Stimulated activated CD4-positive, alpha-beta T cell treated with anti-CD3 and anti-CD28 coated beads, Interleukin-12 subunit alpha, Interleukin-12 subunit beta, amount 100 ng/mL, for 48 hours (primary cell): Measurements from ENCODE around the gene CMKLR1.

Experiments used
- DNase-seq, 3 donors: peaks; one replicate each; pipeline ENCODE4 v3.0.0-alpha.2; 2020; ENCODE audit warnings: low read depth in 2 of 3, low spot score in 1 of 3

Gene CMKLR1

DNA sequence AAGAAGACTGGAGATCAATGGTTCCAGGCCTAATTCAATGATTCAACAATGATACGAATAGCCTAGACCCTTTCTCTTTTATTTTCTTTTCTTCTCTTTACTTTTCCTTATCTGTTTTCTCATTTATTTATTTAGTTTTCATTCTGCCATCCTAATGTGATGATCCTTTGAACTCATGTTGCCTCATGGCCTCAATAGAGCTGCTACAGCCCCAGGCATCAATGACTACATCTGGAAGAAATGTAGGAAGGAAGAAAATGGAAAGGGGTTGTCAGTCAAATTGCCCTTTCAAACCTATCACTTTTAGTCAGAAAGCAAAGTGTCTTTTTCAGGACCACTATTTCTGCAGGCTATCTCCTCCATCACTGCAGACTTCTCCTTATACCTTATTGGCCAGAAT is 69.9 kb downstream of the CMKLR1 start:
- DNase-seq, result no peak

- no peak for DNase-seq
Measured at GRCh38 chr12:108268397-108268796, 70.7 kb downstream of the CMKLR1 start.

DNA sequence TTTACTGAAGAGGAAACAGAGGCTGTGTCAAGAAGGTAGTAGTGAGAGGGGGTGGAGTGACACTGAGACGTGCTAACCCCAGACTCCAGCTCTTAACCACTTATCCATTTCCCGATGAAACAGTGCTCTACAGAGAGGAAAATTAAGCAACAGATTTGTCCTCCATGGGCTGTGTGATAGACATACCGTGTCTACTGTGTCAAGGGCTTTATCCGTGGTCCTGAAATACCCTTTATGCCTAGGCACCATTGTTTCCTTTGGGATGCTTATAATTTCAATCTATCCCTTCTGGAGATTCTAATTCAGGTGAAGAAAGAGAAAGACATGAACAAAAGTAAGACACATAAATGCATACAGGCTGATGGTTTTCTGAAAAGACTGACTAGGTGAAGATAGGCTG is 71.7 kb downstream of the CMKLR1 start:
- DNase-seq, result no peak

DNA sequence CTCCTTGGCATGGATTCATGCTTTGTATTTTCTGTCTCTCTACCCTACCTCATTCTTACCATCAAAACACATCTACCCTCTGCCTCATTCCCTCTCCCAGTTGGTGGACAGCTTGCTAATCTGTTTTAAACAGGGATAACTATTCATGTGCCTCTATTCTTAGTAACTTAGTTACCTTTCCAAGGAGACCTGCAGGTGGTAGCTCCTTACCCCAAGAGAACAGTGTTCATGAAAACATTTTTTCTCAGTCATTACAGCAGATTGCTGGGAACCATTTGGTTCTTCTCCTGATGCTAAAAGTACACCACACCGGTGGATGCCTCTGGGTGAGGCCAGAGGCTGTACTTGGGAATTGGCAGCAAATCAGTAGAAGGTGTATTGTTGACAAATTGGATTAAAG is 73.0 kb downstream of the CMKLR1 start:
- DNase-seq, result no peak

GRCh38 chr12:108265505-108265904 is 73.6 kb downstream of the CMKLR1 start:
- DNase-seq, result no peak

DNA sequence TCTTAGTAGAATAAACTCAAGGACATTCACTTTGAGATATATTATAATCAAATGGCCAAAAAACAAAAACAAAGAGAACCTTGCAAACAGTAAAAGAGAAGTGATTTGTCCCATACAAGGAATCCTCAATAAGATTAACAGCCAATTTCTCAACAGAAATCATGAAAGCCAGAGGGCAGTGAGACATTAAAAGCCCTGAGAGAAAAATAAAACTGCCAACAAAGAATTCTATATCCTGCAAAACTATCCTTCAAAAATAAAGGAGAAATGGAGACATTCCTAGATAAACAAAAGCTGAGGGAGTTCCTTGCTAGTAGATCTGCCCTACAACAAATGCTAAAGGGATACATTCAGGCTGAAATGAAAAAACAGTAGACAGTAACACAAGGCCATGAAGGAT is 78.1 kb downstream of the CMKLR1 start:
- no peak for DNase-seq

DNA sequence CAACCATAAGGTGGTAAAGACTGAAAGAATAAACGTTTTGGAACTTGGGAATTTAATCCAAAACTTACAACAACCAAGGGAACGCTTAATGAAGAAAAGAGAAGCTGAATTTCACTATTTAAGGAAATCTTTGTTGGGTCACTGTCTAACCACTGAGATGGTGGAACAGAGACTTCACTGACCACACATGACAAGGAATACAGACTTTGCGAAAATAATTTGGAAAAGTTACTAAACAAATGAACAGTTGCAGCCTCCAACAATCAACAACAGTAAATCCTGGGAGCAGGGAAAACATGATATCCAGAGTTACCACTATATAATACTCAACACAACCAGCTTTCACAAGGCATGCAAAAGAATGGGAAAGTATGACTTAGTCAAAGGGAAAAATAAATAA is 79.1 kb downstream of the CMKLR1 start:
- DNase-seq, result no peak

GRCh38 chr12:108257610-108258106 is 81.5 kb downstream of the CMKLR1 start:
- no peak for DNase-seq

- DNase-seq, result no peak
Measured at GRCh38 chr12:108257004-108257403, 82.1 kb downstream of the CMKLR1 start.

DNA sequence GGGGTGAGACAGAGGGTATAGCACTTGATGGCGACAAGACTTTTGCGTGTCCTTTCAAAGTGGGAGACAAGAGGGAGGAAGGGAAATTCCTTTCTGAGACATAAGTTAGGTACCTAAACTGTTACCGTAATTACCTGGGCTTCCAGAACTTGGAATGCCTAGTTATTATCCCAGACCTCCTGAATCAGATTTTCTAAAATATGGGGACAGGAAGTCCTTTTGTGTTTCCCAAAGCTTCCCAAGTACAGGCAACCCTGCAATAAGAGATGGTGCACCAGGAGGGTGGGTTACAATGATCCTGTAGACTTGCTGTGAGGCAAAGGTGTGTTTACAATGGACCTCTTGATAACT is 83.9 kb downstream of the CMKLR1 start:
- DNase-seq, result no peak

- DNase-seq, result no peak
Measured at GRCh38 chr12:108254517-108255251, 84.4 kb downstream of the CMKLR1 start.

DNA sequence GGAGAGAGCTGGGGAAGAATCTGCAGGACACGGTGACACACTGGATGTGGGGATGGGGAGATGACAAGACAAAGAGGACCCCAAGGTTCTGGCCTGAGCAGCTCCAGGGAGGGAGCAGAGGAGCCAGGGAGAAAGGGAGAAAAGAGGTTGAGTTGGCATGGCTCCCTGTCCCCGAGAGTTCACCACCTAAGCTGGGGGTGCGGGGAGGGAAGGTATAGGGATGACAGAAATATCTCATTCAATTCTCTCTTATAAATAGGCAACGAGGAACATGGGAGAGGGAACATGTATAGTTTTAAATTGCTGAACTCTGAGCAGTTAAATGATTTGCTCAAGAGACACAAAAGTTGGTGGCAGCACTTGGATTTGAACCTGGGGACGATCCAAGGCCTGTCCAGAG is 85.1 kb downstream of the CMKLR1 start:
- no peak for DNase-seq

DNA sequence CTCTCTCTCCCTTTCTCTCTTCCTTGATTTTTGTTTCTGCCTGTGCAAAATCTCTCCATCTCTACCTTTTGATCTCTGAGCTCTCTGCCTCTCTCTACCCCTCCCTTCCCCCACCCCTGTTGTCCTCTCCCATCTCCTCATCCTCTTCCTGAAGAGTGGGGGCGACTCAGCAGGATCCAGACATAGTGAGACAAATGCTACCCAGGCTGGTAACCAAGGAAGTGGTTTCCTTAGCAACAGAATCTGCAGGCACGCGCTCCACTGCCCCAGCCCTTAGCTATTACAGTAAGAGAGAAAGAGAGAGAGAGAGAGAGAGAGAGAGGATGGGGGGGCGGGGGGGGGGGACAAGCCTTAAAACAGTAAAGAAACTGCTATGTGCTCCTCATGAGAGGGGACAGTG is 85.6 kb downstream of the CMKLR1 start:
- DNase-seq, result no peak

- DNase-seq, result no peak
Measured at GRCh38 chr12:108252523-108252922, 86.6 kb downstream of the CMKLR1 start.

DNA sequence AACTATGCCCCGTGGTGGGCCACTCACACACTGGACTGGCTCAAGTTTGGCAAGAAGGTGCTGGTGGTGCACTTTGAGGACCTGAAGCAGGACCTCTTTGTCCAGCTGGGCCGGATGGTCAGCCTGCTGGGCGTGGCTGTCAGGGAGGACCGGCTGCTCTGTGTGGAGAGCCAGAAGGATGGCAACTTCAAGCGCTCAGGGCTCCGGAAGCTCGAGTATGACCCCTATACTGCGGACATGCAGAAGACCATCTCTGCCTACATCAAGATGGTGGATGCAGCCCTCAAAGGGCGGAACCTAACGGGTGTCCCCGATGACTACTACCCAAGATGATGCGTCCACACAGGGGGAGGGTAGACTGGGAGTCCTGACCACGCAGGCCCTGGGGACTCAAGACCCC is 91.1 kb downstream of the CMKLR1 start:
- DNase-seq, result no peak

DNA sequence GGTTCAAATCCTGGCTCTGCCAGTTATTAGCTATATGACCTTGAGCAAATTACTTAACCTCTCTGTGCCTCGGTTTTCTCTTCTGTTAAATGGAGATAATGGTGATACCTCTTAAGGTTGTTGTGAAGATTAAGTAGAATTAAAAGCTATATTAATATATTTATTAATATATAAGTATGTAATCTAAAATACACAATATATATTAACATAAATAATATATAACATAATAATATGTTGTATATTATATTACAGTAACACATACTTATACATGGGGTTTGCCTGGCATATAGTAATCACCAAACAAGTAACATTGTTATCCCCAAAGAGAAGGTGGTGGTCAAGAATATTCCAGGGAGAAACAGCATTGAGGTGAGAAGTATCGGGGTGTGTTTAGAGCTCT is 92.0 kb downstream of the CMKLR1 start:
- no peak for DNase-seq

DNA sequence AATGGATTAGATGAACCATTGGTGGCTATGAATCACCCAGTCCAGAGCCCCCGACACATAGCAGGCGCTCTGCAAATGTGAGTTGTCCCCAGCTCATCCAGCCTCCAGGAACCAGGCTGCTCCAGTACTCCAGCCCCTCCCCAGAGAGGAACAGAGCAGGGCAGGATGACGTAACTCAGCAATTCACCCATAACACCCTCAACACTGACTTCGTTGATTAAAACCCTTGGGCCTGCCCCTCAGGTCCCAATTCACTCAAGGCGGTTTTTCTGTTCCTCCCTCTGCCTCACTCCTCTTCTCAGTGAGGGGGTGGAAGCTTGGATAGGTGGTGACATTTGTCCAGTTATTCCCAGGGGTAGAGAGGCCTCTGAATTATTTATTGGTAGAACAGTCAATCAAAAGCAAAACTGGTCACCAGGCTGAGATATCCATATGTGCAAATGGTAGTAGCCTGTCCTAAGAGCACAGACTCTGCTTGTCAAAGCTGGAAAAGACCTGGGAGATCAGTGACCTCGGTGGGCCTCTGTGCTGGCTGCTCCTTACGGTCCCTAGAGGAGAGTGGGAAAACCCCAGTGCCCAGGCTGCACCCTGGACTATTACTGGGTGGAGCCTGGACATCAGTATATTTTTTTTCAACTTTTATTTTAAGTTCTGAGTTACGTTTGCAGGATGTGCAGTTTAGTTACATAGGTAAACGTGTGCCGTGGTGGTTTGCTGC is 97.0 kb downstream of the CMKLR1 start:
- DNase-seq, result no peak

DNA sequence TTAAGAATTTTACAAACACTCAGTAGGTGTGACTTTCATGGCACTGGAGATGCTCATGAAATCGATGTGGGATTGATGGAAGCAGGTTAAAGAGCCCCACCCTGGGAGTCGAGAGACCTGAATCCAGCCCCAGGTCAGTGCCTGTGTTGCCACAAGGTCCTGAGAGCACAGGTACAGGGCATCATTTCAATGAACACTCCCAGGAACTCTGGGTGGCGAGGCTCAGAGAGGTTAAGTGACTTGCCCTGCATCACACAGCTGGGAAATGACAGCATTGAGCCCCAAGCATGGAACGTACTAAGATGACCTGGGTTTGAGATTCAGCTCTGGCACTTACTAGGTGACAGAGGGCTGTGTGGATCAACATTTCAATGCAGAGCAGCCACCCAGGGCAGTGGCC is 98.2 kb downstream of the CMKLR1 start:
- no peak for DNase-seq

DNA sequence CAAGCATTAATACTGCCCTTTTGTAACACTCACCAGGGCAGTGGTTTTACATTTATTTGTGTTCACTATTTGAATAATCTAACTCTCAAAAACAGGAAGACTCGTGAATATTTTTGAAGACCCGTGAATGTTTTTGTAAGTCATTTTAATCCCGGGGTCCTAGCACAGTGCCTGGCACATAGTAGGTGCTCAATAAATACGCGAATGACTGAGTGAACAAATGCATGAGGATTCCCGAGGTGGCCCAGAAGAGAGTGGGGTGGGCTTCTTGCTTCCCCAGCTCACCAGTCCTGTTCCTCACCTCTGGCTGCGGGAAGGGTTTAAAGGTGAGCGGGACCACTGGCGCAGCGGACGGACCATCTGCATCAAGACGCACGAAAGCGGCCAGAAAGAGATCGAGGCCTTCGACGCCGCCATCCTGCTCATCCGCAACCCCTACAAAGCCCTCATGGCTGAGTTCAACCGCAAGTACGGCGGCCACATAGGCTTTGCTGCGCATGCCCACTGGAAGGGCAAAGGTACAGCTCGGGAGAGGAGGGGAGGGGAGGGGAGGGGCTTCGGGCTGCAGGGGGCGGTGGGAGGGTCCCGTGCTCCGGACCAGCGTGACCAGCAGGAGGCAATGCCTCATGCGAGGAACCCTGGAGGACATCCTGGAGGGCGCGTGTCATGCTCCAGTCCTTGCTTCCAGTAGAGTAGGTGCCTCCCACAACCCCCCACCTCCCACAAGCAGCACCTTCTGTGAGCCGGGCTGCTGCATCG is 98.9 kb downstream of the CMKLR1 start:
- no peak for DNase-seq

DNA sequence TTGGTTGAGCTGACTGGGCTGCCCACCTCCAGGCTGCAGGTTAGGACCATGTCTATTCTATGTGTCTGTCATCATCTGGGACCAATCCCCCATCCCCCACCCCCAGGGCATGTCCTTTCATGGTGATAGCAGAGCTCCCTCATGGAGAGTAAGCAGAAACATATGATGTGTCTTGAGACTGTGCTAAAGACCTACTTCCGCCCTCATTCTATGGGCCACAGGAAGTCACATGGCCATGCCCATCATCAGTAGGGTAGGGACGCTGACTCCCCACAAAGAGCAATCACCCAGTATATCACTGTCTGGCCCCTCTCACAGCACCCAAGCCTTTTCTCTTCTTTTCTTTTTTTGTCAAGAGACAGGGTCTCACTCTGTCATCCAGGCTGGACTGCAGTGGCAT is 99.7 kb downstream of the CMKLR1 start:
- no peak for DNase-seq

- DNase-seq, result no peak
Measured at GRCh38 chr12:108238474-108238873, 100.6 kb downstream of the CMKLR1 start.
